ENCODE results near the gene TGM5.
"Not testable (repeated sequence)": the region's sequence is repeated elsewhere in the genome, so short reads cannot be mapped to it uniquely, and the experiment has no call there.

Gene TGM5

GRCh38 chr15:43229977-43230376, 36.8 kb downstream of the TGM5 start:
- H2AFZ ChIP-seq (ENCODE audit: low read depth, low read length, severe bottlenecking), result no peak overlapping the region
- no peaks in the 10 kb centered on the region for H3K9me3 ChIP-seq (ENCODE audit: insufficient read depth, low read length)
- no peaks in the 10 kb centered on the region for H3K27me3 ChIP-seq (ENCODE audit: low read length)
- no peaks in the 10 kb centered on the region for H3F3A ChIP-seq (ENCODE audit: insufficient read depth)
- H3K4me2 ChIP-seq (ENCODE audit: low read depth, low read length, poor library complexity, severe bottlenecking), result no peak overlapping the region
- H3K36me3 ChIP-seq (ENCODE audit: low read length), result no peaks in the 10 kb centered on the region
- H4K20me1 ChIP-seq (ENCODE audit: low read depth, low read length), result no peaks in the 10 kb centered on the region
- no peak overlapping the region for H3K27ac ChIP-seq (ENCODE audit: low read depth, low read length)
- H3K79me2 ChIP-seq (ENCODE audit: insufficient read depth, low read length), result no peaks in the 10 kb centered on the region
- no peak for TF ChIP-seq EZH2phosphoT487 (conservative IDR thresholded peaks at IDR 0.05; ENCODE audit: low read length)
- TF ChIP-seq CTCF (IDR thresholded peaks at IDR 0.05; ENCODE audit: insufficient read depth, low read length, poor library complexity, severe bottlenecking), result no peak
- no peak overlapping the region for H3K4me3 ChIP-seq (ENCODE audit: insufficient read depth, low read length, poor library complexity, severe bottlenecking)
- H3K9me2 ChIP-seq (replicated peaks; ENCODE audit: insufficient read depth, low read length), result no peaks in the 10 kb centered on the region
- no peak overlapping the region for H3K9ac ChIP-seq (ENCODE audit: low read length)

- no peak for TF ChIP-seq EZH2phosphoT487 (conservative IDR thresholded peaks at IDR 0.05; ENCODE audit: low read length)
- no peak for TF ChIP-seq CTCF (IDR thresholded peaks at IDR 0.05; ENCODE audit: insufficient read depth, low read length, poor library complexity, severe bottlenecking)
- no peaks in the 10 kb centered on the region for H3K79me2 ChIP-seq (ENCODE audit: insufficient read depth, low read length)
- no peak overlapping the region for H3K9ac ChIP-seq (ENCODE audit: low read length)
- H3K27ac ChIP-seq (ENCODE audit: low read depth, low read length), result no peak overlapping the region
- H3K27me3 ChIP-seq (ENCODE audit: low read length), result no peaks in the 10 kb centered on the region; the same call in 1 of the 2 replicates
- H4K20me1 ChIP-seq (ENCODE audit: low read depth, low read length), result no peaks in the 10 kb centered on the region
- no peaks in the 10 kb centered on the region for H3F3A ChIP-seq (ENCODE audit: insufficient read depth)
- H3K36me3 ChIP-seq (ENCODE audit: low read length), result no peaks in the 10 kb centered on the region
- no peak overlapping the region for H3K4me3 ChIP-seq (ENCODE audit: insufficient read depth, low read length, poor library complexity, severe bottlenecking)
- H2AFZ ChIP-seq (ENCODE audit: low read depth, low read length, severe bottlenecking), result no peak overlapping the region
- no peak overlapping the region for H3K4me2 ChIP-seq (ENCODE audit: low read depth, low read length, poor library complexity, severe bottlenecking)
- H3K9me3 ChIP-seq (ENCODE audit: insufficient read depth, low read length), result no peaks in the 10 kb centered on the region
- no peaks in the 10 kb centered on the region for H3K9me2 ChIP-seq (replicated peaks; ENCODE audit: insufficient read depth, low read length)
Measured at GRCh38 chr15:43226436-43227305, 40.1 kb downstream of the TGM5 start.

DNA sequence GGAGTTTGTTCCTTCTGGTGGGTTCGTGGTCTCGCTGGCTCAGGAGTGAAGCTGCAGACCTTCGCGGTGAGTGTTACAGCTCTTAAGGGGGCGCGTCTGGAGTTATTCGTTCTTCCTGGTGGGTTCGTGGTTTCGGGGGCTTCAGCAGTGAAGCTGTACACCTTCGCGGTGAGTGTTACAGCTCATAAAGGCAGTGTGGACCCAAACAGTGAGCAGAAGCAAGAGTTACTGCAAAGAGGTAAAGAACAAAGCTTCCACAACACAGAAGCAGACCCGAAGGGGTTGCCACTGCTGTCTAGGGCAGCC, 40.8 kb downstream of the TGM5 start:
- not testable (repeated sequence) for H3K9me2 ChIP-seq (replicated peaks; ENCODE audit: insufficient read depth, low read length); H3K79me2 ChIP-seq (ENCODE audit: insufficient read depth, low read length); H2AFZ ChIP-seq (ENCODE audit: low read depth, low read length, severe bottlenecking); H3K4me2 ChIP-seq (ENCODE audit: low read depth, low read length, poor library complexity, severe bottlenecking); H3K4me3 ChIP-seq (ENCODE audit: insufficient read depth, low read length, poor library complexity, severe bottlenecking); H3K27ac ChIP-seq (ENCODE audit: low read depth, low read length); H3K9ac ChIP-seq (ENCODE audit: low read length); H3K9me3 ChIP-seq (ENCODE audit: insufficient read depth, low read length); H3F3A ChIP-seq (ENCODE audit: insufficient read depth); H4K20me1 ChIP-seq (ENCODE audit: low read depth, low read length); H3K27me3 ChIP-seq (ENCODE audit: low read length); H3K36me3 ChIP-seq (ENCODE audit: low read length)

DNA sequence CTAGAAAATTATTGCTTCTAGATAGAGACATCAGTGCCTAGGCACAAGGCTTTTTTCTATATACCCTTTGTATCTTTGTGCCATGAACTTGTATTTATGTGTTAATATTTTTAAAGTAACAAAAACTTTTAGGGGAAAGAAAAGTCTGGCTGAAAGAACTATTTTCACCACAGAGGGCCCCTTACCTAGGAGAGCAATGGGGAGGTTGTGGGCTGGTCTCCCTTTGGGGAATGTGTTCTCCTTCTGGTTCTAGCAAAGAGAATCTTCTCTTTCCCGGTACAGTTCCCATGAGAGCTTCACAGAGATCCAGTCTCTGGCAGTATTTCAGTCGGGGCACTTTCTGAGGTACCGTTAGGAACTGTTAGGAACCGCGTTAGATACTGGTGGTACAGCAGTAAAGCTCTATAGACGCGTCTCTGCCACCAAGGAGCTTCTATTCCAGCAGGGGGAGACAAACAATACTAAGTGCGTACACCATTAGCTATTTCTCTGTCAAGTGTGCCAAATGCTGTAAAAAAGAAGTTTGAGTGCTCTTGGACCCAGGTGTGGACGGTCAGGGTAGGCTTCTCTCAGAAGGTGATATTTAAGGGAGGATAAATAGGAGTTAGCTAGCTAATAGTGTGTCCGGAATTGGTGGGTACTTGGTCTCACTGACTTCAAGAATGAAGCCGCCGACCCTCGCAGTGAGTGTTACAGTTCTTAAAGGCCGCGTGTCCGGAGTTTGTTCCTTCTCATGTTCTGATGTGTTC, 41.4 kb downstream of the TGM5 start:
- Histone ChIP-seq H3K36me3 (ENCODE audit: low read length) (no peaks in the 10 kb centered on the region), H3K79me2 (ENCODE audit: insufficient read depth, low read length) (no peaks in the 10 kb centered on the region), H3K4me2 (ENCODE audit: low read depth, low read length, poor library complexity, severe bottlenecking) (no peak overlapping the region), H3K4me3 (ENCODE audit: insufficient read depth, low read length, poor library complexity, severe bottlenecking) (no peak overlapping the region), H3K9me3 (ENCODE audit: insufficient read depth, low read length) (no peaks in the 10 kb centered on the region), H3K9ac (ENCODE audit: low read length) (no peak overlapping the region), H4K20me1 (ENCODE audit: low read depth, low read length) (no peaks in the 10 kb centered on the region), H2AFZ (ENCODE audit: low read depth, low read length, severe bottlenecking) (no peak overlapping the region), H3K27ac (ENCODE audit: low read depth, low read length) (no peak overlapping the region), H3F3A (ENCODE audit: insufficient read depth) (no peaks in the 10 kb centered on the region), H3K27me3 (ENCODE audit: low read length) (no peaks in the 10 kb centered on the region; the same call in 1 of the 2 replicates), H3K9me2 (replicated peaks; ENCODE audit: insufficient read depth, low read length) (no peaks in the 10 kb centered on the region)
- TF ChIP-seq CTCF (IDR thresholded peaks at IDR 0.05; ENCODE audit: insufficient read depth, low read length, poor library complexity, severe bottlenecking), result peak; percentile 65
- no peak for TF ChIP-seq EZH2phosphoT487 (conservative IDR thresholded peaks at IDR 0.05; ENCODE audit: low read length)

Data from SU-DHL-6 (cell line).